GM13976 (cell line): ENCODE data around the gene KHDC4.

Experiments
- DNase-seq: peaks from one replicate; pipeline ENCODE4 v3.0.0; 2012; ENCODE audit warnings: low spot score
- CTCF ChIP-seq: IDR thresholded peaks from 2 replicates; pipeline ENCODE4 v1.5.1; 2012; ENCODE audit warnings: borderline replicate concordance, mild to moderate bottlenecking; ENCODE audit not compliant: insufficient read depth; ENCODE audit errors: extremely low read depth, missing control alignments, control extremely low read depth
- in situ Hi-C: fragments of 300-500 bp; cut with MboI; formaldehyde crosslinking; loops from one replicate; pipeline ENCODE4 v1.12.0; 2022; ENCODE audit warnings: low sequenced_read_pairs, mixed read lengths, inconsistent platforms; ENCODE audit not compliant: unreplicated experiment

Gene KHDC4

GRCh38 chr1:155934097-155934935, at the start of gene KHDC4:
Gene KHDC4 (minus strand): TSS chr1:155934413. CDS start chr1:155934373, 40 bp downstream.
- DNase-seq: peak; percentile 95
- no peak for TF ChIP-seq CTCF
- in situ Hi-C loops: no loop called here

GRCh38 chr1:155983191-155984024, 49.2 kb upstream of the KHDC4 start:
- no peak for TF ChIP-seq CTCF
- no peak for DNase-seq
- in situ Hi-C loops: no loop called here

GRCh38 chr1:155982106-155982505, 47.9 kb upstream of the KHDC4 start:
- in situ Hi-C loops: no loop called here
- DNase-seq: no peak
- TF ChIP-seq CTCF: no peak

GRCh38 chr1:155981266-155982088, 47.3 kb upstream of the KHDC4 start:
- no peak for TF ChIP-seq CTCF
- DNase-seq: peak; percentile 67
- in situ Hi-C loops: no loop called here

GRCh38 chr1:155979597-155980343, 45.6 kb upstream of the KHDC4 start:
- DNase-seq: peak; percentile 34
- in situ Hi-C loops: no loop called here
- TF ChIP-seq CTCF: no peak
